ENCODE data around the gene NRN1L. TPM values are rescaled to one million over a fixed set of nuclear protein-coding genes. Genes with fewer than 3 reads are reported as not detected.
"Not testable (repeated sequence)": the region's sequence is repeated elsewhere in the genome, so short reads cannot be mapped to it uniquely, and the experiment has no call there.

NRN1L gene
- total RNA-seq, 1 donor from 2014 or later, result not detected

- DNase-seq (ENCODE audit: low read depth in 2 of 2), result peak in 1 of 2 donors; percentile 39
Observed at GRCh38 chr16:67860589-67861398, 23.9 kb upstream of the NRN1L start.

GRCh38 chr16:67861877-67862276 is 22.8 kb upstream of the NRN1L start:
- no peak for DNase-seq (ENCODE audit: low read depth in 2 of 2)

GRCh38 chr16:67862623-67863583 is 21.8 kb upstream of the NRN1L start:
- DNase-seq (ENCODE audit: low read depth in 2 of 2), result peak in 1 of 2 donors; percentile 32

GRCh38 chr16:67864044-67864443 is 20.6 kb upstream of the NRN1L start:
- not testable (repeated sequence) for DNase-seq (ENCODE audit: low read depth in 2 of 2)

- DNase-seq (ENCODE audit: low read depth in 2 of 2), result no peak
Observed at GRCh38 chr16:67864594-67864993, 20.1 kb upstream of the NRN1L start.

- DNase-seq (ENCODE audit: low read depth in 2 of 2), result peak; percentile 53 to 61
Observed at GRCh38 chr16:67865318-67865717, 19.4 kb upstream of the NRN1L start.

GRCh38 chr16:67868290-67868689 is 16.4 kb upstream of the NRN1L start:
- DNase-seq (ENCODE audit: low read depth in 2 of 2), result no peak

GRCh38 chr16:67869653-67870052 is 15.0 kb upstream of the NRN1L start:
- no peak for DNase-seq (ENCODE audit: low read depth in 2 of 2)

GRCh38 chr16:67871256-67871655 is 13.4 kb upstream of the NRN1L start:
- DNase-seq (ENCODE audit: low read depth in 2 of 2), result no peak

- DNase-seq (ENCODE audit: low read depth in 2 of 2), result no peak
Observed at GRCh38 chr16:67872131-67872630, 12.5 kb upstream of the NRN1L start.

- peak; percentile 89 to 90 for DNase-seq (ENCODE audit: low read depth in 2 of 2)
Observed at GRCh38 chr16:67872631-67873434, 11.9 kb upstream of the NRN1L start, which contains the start of gene EDC4. EDC4 (plus strand) TSS chr16:67873052; CDS start chr16:67873262, 210 bp downstream.

- DNase-seq (ENCODE audit: low read depth in 2 of 2), result no peak
Observed at GRCh38 chr16:67873435-67874370, 11.0 kb upstream of the NRN1L start.

GRCh38 chr16:67874372-67874771 is 10.3 kb upstream of the NRN1L start:
- DNase-seq (ENCODE audit: low read depth in 2 of 2), result no peak

GRCh38 chr16:67877064-67877463 is 7.6 kb upstream of the NRN1L start:
- no peak for DNase-seq (ENCODE audit: low read depth in 2 of 2)

GRCh38 chr16:67878232-67878631 is 6.5 kb upstream of the NRN1L start:
- DNase-seq (ENCODE audit: low read depth in 2 of 2), result no peak

GRCh38 chr16:67878846-67879245 is 5.8 kb upstream of the NRN1L start:
- DNase-seq (ENCODE audit: low read depth in 2 of 2), result no peak

- DNase-seq (ENCODE audit: low read depth in 2 of 2), result no peak
Observed at GRCh38 chr16:67879462-67879861, 5.2 kb upstream of the NRN1L start.

GRCh38 chr16:67879936-67880335 is 4.7 kb upstream of the NRN1L start:
- no peak for DNase-seq (ENCODE audit: low read depth in 2 of 2)

GRCh38 chr16:67880584-67880983 is 4.1 kb upstream of the NRN1L start:
- DNase-seq (ENCODE audit: low read depth in 2 of 2), result no peak

- no peak for DNase-seq (ENCODE audit: low read depth in 2 of 2)
Observed at GRCh38 chr16:67881621-67882161, 3.0 kb upstream of the NRN1L start.

Data from lung microvascular endothelial cell (primary cell).